Thyroid gland (tissue), 4 donors: ENCODE measurements around the gene SLC8A1.

Source experiments
- POLR2A ChIP-seq, 2 donors: fragments of 450-650 bp; IDR thresholded peaks; one replicate each; pipeline ENCODE4 v1.6.1; 2017; ENCODE audit warnings: antibody characterized with exemption in 2 of 2, mild to moderate bottlenecking in 2 of 2, moderate library complexity in 1 of 2
- TF ChIP-seq, protein P1 (sequence below), 6 experiments: fragments of 200-600 bp in 3 of 6; fragments of 450-650 bp in 3 of 6; sonication (generic) in 3 of 6; IDR thresholded peaks; one replicate each; pipeline ENCODE4 v1.5.1; 2016 to 2019; ENCODE audit warnings: antibody characterized with exemption in 6 of 6, mild to moderate bottlenecking in 2 of 6, inconsistent platforms in 1 of 6, moderate library complexity in 1 of 6

DNA sequence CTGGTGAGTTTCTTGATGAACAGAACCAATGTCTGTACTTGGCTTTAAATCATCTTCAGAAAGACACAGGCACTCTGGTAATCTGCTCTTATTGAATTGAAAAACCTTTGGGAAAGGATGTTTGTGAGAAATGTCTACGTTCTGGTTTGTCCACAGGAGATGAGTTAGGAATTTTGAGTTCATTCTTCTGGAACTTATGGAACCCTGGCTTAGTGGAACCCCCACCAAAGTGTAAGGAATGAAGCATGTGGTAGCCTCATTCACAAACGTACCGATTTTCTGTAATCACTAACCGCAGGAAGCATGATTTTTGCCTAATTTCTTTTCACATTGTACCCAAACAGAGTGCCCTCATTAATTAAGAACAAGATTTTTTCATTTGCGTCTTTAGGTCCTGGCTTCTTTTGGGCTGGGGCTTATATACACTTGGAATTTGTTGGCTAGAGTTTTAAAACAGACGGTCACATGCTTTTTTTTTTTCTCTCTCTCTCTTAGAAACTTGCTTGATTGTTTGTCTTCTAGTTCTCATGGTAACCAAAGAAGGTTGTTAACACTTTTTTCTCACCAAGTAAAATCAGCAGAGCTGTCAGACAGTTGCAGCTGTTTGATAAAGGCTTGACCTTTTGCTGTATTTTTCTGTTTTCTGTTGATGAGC is 358.7 kb downstream of the SLC8A1 start:
- TF ChIP-seq, protein P1, sequence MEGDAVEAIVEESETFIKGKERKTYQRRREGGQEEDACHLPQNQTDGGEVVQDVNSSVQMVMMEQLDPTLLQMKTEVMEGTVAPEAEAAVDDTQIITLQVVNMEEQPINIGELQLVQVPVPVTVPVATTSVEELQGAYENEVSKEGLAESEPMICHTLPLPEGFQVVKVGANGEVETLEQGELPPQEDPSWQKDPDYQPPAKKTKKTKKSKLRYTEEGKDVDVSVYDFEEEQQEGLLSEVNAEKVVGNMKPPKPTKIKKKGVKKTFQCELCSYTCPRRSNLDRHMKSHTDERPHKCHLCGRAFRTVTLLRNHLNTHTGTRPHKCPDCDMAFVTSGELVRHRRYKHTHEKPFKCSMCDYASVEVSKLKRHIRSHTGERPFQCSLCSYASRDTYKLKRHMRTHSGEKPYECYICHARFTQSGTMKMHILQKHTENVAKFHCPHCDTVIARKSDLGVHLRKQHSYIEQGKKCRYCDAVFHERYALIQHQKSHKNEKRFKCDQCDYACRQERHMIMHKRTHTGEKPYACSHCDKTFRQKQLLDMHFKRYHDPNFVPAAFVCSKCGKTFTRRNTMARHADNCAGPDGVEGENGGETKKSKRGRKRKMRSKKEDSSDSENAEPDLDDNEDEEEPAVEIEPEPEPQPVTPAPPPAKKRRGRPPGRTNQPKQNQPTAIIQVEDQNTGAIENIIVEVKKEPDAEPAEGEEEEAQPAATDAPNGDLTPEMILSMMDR (IDR thresholded peaks at IDR 0.05) = no peak
- no peak for TF ChIP-seq POLR2A (IDR thresholded peaks at IDR 0.05)
